HK-2 (cell line): ENCODE measurements around the gene SEMA4G.
"Not testable (repeated sequence)": the region's sequence is repeated elsewhere in the genome, so short reads cannot be mapped to it uniquely, and the experiment has no call there.

Experiments used
- DNase-seq: peaks from one replicate; pipeline ENCODE4 v3.0.0-alpha.2; 2018; ENCODE audit not compliant: unreplicated experiment

SEMA4G gene

DNA sequence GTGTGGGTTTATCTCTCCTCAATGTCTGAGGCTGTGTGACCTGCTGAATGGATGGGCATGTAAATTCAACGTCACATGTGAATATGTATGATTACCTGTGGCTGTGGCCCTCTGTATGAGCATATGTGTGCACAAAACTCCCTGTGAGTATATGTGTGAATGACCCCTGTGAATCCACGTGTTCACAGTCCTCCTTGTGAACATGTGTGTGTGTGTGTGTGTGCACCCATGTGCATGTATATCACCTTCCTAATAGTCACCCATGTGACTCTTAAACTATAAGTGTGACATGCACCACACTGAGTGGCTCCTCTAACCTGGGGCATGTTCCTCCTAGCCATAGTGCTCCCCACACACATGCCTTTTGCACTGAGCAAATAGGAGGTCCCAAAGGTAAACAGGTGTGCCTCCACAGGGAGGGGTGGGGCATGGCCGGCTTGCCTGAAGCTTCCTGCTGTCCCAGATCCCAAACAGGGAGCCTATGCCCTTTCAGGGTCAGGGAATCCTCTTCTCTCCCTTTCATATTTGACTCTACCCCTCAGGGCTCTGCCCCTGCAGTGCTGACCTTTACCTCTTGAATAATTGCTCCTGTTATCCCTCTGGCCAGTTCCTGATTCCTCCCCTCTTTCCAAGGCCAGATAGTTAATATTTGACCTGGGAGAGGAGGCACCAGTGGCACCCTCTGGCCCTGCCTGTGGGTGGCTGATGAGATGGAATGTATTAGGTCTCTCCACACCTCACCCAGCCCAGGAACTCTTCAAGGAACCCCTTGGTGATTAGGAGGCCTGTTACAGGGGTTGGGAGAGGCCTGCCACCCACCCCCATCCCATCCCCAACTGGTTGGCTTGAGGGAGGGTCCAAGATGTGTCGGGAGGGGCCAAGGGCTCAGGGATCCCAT is 1.9 kb downstream of the SEMA4G start:
- no peak for DNase-seq

DNA sequence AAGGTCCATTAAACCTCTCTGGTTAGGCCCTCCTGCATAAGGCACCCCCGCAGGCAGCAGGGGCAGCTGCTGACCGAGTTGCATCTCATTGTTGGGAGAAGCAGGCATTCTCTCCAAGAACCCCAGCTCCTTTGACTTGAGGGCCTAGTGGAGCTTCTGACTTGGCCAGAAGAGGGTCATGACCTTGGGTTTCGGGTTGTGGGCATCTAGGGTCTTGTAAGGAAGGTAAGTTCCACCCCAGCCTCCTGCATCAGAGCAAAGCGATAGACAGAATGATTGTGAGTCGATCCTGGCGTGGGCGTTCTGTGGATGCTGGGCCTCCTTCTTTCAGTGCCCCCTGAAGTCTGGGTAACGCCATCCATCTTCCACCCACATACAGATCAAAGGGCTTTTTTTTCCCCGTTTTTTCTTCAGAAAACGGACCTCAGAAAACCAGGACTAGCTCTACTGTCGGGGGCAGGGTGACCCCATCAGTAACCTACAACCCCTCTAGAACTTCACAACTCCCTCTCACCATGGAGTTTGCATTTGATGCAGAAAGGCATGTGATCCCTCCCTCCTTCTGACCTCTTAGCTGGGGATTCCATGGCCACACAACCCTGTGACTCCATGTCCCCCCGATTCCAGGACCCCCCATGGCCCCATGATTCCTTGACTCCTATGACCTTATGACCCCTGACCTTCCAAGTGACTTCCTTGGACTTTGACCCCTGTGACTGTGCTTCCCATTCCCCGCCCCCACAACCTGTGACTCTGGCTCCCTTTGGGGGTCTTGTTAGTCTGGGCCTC is 3.0 kb downstream of the SEMA4G start:
- DNase-seq = no peak

DNA sequence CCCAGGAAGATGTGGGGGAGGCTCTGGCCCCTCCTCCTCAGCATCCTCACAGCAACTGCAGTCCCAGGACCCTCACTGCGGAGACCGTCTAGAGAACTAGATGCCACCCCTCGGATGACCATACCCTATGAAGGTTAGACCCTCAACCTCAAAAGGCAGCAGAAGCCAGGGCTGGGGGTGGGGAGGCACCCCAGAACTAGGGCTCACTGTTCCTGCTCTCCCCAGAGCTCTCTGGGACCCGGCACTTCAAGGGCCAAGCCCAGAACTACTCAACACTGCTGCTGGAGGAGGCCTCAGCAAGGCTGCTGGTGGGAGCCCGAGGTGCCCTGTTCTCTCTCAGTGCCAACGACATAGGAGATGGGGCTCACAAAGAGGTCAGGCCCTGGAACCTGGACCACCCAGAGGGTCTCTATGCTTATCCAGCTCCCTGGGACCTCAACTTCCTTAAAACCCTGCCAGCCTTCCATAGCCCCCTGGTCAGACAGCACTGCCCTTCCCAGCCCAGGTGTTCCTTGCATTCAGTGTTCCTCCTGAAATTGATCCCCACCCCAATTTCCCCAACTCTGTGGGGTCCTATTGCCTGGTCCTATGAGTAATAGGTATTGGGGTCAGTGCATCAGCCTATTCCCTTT is 3.7 kb downstream of the SEMA4G start:
- DNase-seq = no peak

DNA sequence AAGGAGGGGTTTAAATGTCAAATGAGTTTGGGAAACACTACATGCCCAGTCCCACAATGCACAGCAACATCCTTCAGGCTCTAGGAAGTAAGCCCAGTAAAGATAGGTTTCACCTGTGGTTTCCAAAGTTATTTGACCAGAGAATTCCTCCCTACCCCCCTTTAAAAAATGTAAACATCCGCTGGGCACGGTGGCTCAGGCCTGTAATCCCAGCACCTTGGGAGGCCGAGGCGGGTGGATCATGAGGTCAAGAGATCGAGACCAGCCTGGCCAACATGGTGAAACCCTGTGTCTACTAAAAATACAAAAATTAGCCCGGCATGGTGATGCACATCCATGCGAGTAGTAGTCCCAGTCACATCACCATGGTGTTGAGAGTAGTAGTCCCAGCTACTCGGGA is 6.1 kb downstream of the SEMA4G start:
- not testable (repeated sequence) for DNase-seq

DNA sequence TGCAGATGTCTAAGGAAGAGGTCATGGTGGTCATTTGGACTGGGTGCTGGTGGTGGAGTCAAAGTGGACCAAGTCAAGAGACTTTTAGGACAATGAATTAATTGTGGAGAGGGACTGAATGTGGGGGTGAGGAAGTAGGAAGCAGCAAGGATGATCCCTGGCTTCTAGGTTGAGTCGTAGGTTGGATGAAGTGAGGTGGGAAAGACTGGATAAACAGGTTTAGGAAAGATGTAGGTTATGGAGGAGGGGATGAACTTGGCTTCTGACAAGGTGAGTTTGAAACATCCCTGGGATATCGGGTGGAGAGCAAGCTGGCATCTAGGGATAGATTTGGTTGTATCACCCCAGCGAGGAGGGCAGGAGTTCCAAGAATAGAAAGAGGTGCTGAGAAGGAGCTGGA is 7.6 kb downstream of the SEMA4G start:
- no peak for DNase-seq

DNA sequence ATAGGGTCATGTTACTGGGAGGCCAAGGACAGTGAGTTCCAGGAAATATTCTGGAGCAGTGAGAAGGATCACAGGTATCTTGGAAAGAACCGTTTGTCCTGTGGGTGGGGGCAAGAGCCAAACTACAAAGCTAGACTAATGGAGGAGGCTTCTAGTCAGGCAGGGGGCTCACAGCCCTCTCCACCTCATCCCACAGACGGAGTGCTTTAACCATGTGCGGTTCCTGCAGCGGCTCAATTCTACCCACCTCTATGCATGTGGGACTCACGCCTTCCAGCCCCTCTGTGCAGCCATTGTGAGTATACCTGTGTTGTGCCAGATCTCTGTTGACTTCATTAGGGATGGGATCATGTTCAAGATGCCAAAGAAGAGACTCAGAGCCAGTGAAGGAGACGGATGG is 8.1 kb downstream of the SEMA4G start:
- no peak for DNase-seq

DNA sequence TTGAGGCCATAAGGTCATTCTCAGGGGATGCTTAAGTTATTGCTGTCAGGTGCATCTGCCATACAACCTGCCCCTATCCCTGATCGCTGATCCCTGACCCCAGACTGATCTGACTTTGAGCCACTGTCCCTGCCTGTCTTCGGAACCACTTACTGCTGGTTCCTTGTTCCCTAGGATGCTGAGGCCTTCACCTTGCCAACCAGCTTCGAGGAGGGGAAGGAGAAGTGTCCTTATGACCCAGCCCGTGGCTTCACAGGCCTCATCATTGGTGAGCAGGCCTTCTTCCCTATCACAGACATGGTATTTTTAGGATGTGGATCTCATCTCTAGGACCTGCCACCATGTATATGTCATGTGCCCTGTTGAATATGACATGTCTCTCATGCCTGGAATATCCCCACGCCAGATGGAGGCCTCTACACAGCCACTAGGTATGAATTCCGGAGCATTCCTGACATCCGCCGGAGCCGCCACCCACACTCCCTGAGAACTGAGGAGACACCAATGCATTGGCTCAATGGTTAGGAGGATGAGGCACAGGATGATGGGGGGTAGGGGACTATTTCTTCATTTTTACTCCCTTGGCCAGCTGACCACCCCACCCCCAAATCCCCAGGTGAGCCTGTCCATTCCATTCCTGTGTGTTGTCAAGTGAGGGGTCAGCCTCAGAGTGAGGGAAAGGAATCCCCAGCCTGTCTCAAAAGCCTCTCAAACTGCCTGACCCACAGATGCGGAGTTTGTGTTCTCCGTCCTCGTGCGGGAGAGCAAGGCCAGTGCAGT is 9.0 kb downstream of the SEMA4G start:
- no peak for DNase-seq

DNA sequence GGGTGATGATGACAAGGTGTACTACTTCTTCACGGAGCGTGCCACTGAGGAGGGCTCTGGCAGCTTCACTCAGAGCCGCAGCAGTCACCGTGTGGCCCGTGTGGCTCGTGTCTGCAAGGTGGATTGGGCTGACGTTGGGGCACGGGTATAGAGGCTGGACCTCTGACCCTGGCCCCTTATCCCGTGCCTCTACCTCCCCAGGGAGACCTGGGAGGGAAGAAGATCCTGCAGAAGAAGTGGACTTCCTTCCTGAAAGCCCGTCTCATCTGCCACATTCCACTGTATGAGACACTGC is 9.5 kb downstream of the SEMA4G start:
- no peak for DNase-seq

DNA sequence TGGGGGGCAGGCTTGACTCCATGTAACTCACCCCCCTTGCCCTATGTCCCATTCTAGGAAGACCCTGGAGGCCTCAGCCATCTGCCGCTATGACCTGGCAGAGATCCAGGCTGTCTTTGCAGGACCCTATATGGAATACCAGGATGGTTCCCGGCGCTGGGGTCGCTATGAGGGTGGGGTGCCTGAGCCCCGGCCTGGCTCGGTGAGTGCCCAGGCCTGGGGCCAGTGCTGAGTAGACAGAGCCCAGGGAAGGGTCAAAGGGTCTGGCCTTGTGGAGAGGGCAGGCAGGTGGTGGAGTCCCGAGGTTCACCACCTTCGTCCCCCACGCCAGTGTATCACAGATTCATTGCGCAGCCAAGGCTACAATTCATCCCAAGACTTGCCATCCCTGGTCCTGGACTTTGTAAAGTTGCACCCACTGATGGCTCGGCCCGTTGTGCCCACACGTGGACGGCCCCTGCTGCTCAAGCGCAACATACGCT is 10.5 kb downstream of the SEMA4G start:
- DNase-seq = no peak

DNA sequence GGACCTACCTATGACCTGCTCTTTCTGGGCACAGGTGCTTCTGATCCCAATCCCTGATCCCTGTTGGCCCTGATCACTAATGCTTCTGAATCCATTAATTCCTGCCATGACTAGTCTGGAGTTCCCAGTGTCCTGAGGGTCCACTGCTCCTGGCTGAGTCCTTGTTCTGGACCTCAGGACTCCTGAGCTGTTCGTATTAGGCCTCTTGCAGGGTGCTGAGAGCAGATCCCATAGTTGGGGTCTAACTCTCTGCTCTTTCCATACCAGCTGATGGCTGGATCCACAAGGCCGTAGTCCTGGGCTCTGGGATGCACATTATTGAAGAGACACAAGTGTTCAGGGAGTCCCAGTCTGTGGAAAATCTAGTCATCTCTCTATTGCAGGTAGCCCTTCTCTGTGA is 11.0 kb downstream of the SEMA4G start:
- no peak for DNase-seq

DNA sequence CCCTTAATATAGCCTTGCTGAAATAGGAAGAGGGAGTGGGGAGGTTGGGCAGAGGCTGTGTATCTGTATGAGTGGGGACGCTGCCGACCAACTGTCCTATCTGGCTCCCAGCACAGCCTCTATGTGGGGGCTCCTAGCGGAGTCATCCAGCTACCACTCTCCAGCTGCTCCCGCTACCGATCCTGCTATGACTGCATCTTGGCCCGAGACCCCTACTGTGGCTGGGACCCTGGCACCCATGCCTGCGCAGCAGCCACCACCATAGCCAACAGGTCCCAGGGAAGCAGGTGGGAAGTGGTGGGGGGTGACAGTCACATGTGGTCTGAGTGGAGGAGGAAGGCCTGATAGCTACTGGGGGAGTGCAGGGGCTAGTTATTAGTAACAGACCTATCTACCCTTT is 11.4 kb downstream of the SEMA4G start:
- no peak for DNase-seq

DNA sequence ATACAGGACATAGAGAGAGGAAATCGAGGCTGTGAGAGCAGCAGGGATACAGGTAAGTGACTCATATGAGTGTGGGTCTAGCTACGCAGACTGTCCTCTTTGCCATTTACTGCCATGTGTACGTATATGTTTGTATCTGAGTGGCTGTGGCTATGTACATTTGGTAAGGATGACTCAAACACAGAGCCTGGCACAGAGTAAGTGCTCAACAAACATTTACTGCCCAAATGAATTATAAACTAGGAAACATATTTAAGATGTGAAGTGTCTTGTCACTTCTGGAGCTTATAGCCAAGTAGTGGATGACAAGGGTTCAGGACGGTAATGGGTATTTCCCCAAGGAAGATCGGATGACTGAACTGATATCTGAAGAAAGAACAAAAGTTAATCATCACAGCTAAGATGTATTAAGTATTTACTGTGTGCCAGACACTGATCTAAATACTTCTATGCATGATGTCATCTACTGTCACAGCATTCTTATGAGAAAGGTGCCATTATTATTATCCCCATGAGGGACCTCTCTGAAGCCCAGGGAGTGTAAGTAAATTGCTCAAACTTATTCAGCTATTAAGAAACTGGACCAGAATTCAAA is 12.0 kb downstream of the SEMA4G start:
- DNase-seq = peak; percentile 48

DNA sequence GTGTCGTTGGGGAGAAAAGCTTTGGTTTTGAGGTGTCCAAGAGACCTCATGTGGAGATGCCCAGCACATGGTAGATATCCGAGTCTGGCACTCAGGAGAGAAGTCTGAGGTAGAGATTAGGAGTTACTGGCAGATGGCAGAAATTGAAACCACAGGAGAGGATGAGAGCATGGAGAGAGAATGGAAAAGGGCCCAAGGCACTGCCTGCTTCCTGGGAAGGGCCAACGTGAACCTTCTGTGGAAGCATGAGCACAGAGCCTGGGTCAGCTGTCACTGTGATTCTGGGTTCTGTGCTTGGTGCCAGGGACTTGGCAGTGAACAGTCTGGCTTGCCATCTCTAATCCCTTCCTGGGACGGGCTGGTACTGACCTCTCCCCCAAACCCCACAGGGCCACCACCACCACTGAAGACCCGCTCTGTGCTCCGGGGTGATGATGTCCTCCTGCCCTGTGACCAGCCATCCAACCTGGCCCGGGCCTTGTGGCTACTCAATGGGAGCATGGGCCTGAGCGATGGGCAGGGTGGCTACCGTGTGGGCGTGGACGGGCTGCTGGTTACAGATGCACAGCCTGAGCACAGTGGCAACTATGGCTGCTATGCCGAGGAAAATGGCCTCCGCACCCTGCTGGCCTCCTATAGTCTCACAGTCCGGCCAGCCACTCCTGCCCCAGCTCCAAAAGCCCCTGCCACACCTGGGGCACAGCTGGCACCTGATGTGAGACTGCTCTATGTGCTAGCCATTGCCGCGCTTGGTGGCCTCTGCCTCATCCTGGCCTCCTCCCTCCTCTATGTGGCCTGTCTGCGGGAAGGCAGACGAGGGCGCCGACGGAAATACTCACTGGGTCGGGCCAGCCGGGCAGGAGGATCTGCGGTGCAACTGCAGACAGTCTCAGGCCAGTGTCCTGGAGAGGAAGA is 13.9 kb downstream of the SEMA4G start:
- no peak for DNase-seq

DNA sequence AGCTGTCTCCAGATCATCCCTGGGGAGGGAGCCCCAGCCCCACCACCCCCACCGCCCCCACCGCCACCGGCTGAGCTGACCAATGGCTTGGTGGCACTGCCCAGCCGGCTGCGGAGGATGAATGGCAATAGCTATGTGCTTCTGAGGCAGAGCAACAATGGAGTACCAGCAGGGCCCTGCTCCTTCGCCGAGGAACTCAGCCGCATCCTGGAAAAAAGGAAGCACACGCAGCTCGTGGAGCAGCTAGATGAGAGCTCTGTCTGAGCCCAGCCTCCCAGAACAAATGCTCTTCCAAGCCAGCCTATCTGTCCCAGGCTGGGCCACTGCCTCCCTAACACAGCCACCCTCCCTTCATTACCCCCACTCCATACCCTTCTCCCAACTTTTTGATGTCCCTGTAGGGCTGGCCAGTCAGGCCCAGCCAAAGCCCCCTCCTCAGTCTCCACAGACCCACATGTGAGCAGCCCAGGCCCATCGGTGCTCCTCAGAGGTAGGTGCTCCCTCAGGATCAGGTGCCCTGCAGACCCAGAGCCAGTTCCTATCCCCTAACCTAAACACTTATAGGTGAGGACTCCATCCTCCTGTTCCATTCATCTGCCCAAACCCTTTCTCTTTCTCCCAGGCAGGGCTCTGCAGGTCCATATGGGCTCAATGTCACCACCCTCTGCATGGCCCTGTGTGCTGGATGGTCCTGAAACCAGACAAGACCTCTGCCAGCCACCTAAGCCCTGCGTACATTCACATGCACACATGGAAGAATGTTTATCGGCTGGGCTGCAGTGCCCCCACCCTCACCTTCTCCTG is 14.8 kb downstream of the SEMA4G start:
- DNase-seq = no peak

DNA sequence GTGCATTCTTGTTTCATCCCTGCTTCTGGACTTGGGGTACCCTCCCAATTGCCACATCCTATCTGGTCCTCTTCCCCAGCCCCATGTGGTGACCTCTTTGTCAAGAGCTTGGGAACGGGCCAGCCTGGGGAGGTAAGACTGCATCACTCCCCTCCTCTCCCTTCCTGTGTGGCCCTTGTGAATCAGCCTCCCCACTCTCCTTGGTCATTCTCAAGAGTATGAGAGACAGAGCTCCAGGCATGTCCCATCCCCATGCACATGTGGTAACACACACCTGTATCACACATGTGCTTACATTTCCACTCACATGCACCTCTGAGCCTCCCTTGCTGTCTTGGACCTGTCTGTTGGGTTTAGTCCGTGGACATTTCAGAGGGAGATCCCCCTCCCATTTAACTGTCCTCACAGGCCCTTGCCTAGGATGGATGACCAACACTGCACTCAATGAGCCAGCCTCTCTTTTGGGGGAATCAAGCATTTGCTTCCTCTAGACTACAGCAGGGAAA is 15.4 kb downstream of the SEMA4G start:
- no peak for DNase-seq

DNA sequence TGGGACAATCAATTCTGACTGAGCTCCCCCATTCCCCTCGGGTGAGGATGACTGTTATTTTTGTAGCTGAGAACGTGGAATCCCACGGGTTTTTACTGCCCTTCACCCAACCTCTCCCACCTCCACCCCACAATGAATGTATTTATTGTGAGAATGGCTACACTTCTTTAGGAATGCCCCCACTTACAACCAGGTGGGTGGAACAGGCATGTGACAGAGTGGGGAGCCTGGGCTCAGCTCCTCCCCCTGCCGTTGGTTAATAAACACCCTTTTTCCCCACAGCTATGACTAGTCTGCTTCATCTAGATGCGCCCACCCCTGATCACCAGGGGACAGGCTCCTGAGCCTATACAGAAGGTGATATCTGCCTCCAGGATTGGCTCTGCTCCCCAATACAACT is 16.0 kb downstream of the SEMA4G start:
- no peak for DNase-seq

DNA sequence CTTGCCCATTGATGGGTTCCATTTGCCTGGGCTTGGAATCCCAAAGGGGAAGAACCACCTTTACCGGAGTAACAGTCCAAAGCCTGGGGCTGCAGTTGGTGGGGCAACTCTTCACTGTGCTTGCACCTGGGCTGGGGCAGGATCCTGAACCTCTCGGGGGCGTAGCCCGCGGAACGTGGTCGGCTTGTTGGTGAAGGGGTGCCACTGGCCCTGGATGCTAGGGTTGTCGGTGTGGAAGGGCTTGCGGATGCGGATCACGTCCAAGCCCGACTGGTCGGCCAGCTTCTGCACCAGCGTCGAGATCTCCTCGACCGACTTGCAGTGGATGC is 17.3 kb downstream of the SEMA4G start:
- no peak for DNase-seq

DNA sequence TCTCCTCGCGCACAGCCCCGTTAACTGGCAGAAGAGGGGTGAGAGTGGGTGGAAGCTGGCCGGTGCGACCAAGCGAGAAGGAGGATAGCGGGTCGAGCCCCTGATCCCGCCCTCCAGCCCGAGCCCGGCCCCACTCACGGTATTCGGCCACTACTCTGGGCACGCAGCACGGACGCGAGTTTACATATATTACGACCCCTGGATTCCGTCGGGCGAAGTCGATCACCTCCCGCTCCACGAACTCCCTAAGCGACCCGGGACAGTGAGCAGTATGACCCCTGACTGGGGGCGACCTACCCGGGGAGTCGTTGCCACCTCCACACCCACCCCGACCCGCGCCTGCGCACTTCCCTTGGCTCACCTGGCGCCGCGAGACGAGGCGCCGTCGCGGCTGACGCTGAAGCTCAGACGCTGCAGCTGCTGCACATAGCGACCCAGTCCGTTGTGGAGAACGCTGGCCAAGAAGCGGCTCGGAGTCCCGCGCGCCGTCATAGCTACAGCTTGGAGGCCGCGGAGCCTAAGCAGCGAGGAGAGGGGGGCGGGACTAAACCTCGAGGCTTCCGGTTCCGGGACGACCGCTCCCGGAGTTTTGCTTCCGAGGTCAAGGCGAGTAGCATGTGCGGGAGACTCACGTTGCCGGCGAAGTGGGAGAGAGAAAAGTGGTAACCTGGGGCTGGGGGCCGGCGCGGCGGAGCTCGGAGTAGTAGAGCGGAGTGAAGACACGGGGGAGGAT is 17.8 kb downstream of the SEMA4G start, which contains the start of the genes MRPL43 and TWNK:
Gene MRPL43, minus strand, starts transcription at position 546 of the 733 bp plus-strand sequence. Its CDS starts 54 bp downstream, at position 492.
Gene TWNK, plus strand, starts transcription at position 592 of the 733 bp plus-strand sequence. CDS start 668 bp downstream, outside the sequence.
- peak; percentile 87 for DNase-seq

DNA sequence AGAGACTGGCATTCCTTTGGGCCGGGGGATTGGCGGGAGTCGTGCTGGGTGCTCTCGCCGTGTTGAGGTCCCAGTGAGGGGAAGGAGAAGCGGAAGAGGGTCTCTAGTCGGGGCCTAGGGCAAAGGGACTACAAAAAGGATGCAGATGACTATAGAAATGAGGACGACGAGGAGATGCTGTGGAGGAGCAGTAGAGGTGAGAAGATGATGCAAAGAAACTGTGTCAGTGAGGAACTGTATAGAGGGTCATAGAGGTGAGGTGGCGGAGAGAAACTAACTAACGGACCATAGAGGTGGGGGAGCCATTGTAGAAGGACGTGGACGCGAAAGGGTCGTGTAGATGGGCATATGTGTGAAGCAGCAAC is 18.4 kb downstream of the SEMA4G start:
- DNase-seq = no peak
